IMR-90 (cell line): ENCODE results near the gene NF1. TPM values are rescaled to one million over a fixed set of nuclear protein-coding genes. Genes with fewer than 3 reads are reported as not detected.

ENCODE experiments used
- ATAC-seq: fragments of 200-7000 bp; cut with Tn5 transposase; 2 replicates; pipeline ENCODE4 v1.9.1; 2020; ENCODE audit warnings: low read depth, mild to moderate bottlenecking, moderate library complexity
- BruUV-seq: library from RNA; stranded (reverse); fragments of 400-500 nt; replicated peaks from 2 replicates; lab custom pipeline; 2021; lab: Mats Ljungman, UMichigan
- CTCF ChIA-PET: fragments of 300-600 bp; formaldehyde crosslinking; extraction: SDS; loops from one replicate; lab custom pipeline; 2021; ENCODE audit warnings: antibody characterized with exemption; lab: Yijun Ruan, JAX
- POLR2A ChIA-PET: fragments of 300-600 bp; sonication (Branson Sonifier 250); formaldehyde crosslinking; loops from one replicate; lab custom pipeline; 2022; ENCODE audit warnings: antibody characterized with exemption; ENCODE audit not compliant: unreplicated experiment; lab: Charles Lee
- DNase-seq: peaks from one replicate; pipeline ENCODE4 v3.0.0; 2013
- H2AFZ ChIP-seq: replicated peaks from 2 replicates; pipeline ENCODE3; 2013; ENCODE audit warnings: low read length, mild to moderate bottlenecking; ENCODE audit not compliant: poor library complexity
- H2AK5ac ChIP-seq: 2 replicates; pipeline ENCODE4 v1.6.1; 2013; ENCODE audit warnings: low read depth, low read length, inconsistent platforms
- H2AK9ac ChIP-seq: replicated peaks from 2 replicates; pipeline ENCODE3; 2013; ENCODE audit warnings: mild to moderate bottlenecking, low read depth, low read length, moderate library complexity; ENCODE audit not compliant: poor library complexity
- H2BK120ac ChIP-seq: 2 replicates; pipeline ENCODE4 v1.6.1; 2013; ENCODE audit warnings: low read depth, low read length, inconsistent platforms
- H2BK15ac ChIP-seq: 3 replicates; pipeline ENCODE4 v1.6.1; 2013; ENCODE audit warnings: low read depth, low read length, inconsistent platforms
- H2BK20ac ChIP-seq: 2 replicates; pipeline ENCODE4 v1.6.1; 2013; ENCODE audit warnings: low read depth, mild to moderate bottlenecking, inconsistent platforms, low read length, moderate library complexity
- H2BK5ac ChIP-seq: 2 replicates; pipeline ENCODE4 v1.6.1; 2013; ENCODE audit warnings: mild to moderate bottlenecking, low read depth, low read length, inconsistent platforms; ENCODE audit not compliant: poor library complexity, severe bottlenecking
- H3K14ac ChIP-seq: replicated peaks from 2 replicates; pipeline ENCODE4 v1.6.1; 2013; ENCODE audit warnings: low read depth, low read length, inconsistent platforms
- H3K18ac ChIP-seq: 2 replicates; pipeline ENCODE4 v1.6.1; 2013; ENCODE audit warnings: low read depth, low read length, control low read depth
- H3K23ac ChIP-seq: 2 replicates; pipeline ENCODE4 v1.6.1; 2013; ENCODE audit warnings: low read depth, low read length, inconsistent platforms
- H3K27ac ChIP-seq: 2 replicates; pipeline ENCODE4 v1.5.1; 2013; ENCODE audit warnings: mild to moderate bottlenecking, control low read depth, low read length; ENCODE audit not compliant: insufficient read depth
- H3K27me3 ChIP-seq: 2 replicates; pipeline ENCODE4 v1.6.1; 2013; ENCODE audit warnings: low read length; ENCODE audit not compliant: control insufficient read depth, insufficient read depth
- H3K36me3 ChIP-seq: 2 replicates; pipeline ENCODE4 v1.6.1; 2013; ENCODE audit warnings: low read length, mixed read lengths; ENCODE audit not compliant: control insufficient read depth, insufficient read depth
- H3K4ac ChIP-seq: 2 replicates; pipeline ENCODE4 v1.6.1; 2013; ENCODE audit warnings: low read depth, low read length, inconsistent platforms
- H3K4me1 ChIP-seq: 2 replicates; pipeline ENCODE4 v1.6.1; 2013; ENCODE audit warnings: low read length, mixed read lengths; ENCODE audit not compliant: control insufficient read depth, insufficient read depth
- H3K4me2 ChIP-seq: 2 replicates; pipeline ENCODE4 v1.6.1; 2013; ENCODE audit warnings: low read depth, mild to moderate bottlenecking, control low read depth, low read length, moderate library complexity
- H3K4me3 ChIP-seq: 2 replicates; pipeline ENCODE4 v1.5.1; 2013; ENCODE audit warnings: low read depth, mild to moderate bottlenecking, control low read depth, low read length, moderate library complexity; ENCODE audit not compliant: insufficient read depth
- H3K56ac ChIP-seq: 2 replicates; pipeline ENCODE4 v1.6.1; 2013; ENCODE audit warnings: low read length, inconsistent platforms; ENCODE audit not compliant: insufficient read depth; ENCODE audit errors: extremely low read depth
- H3K79me1 ChIP-seq, 2 experiments: 2 replicates each; pipeline ENCODE4 v1.6.1; 2013; ENCODE audit warnings: low read length in 2 of 2, inconsistent platforms in 1 of 2, low read depth in 1 of 2
- H3K9ac ChIP-seq: 2 replicates; pipeline ENCODE4 v1.6.1; 2013; ENCODE audit warnings: low read depth, low read length, control low read depth
- H3K9me1 ChIP-seq: 2 replicates; pipeline ENCODE4 v1.6.1; 2013; ENCODE audit warnings: low read length, inconsistent platforms; ENCODE audit not compliant: insufficient read depth
- H3K9me3 ChIP-seq: 2 replicates; pipeline ENCODE4 v1.6.1; 2013; ENCODE audit warnings: low read length; ENCODE audit not compliant: control insufficient read depth, insufficient read depth
- H4K20me1 ChIP-seq: 2 replicates; pipeline ENCODE4 v1.6.1; 2013; ENCODE audit warnings: low read length, inconsistent platforms; ENCODE audit not compliant: insufficient read depth
- H4K5ac ChIP-seq: 2 replicates; pipeline ENCODE4 v1.6.1; 2013; ENCODE audit warnings: mild to moderate bottlenecking, low read depth, low read length, control low read depth
- H4K8ac ChIP-seq, 2 experiments: 2 replicates each; pipeline ENCODE4 v1.6.1; 2013; ENCODE audit warnings: low read depth in 2 of 2, low read length in 2 of 2, control low read depth in 1 of 2, inconsistent platforms in 1 of 2
- H4K91ac ChIP-seq: 2 replicates; pipeline ENCODE4 v1.6.1; 2013; ENCODE audit warnings: low read depth, low read length, inconsistent platforms; ENCODE audit not compliant: insufficient read depth
- RAD21 ChIP-seq: IDR thresholded peaks from 2 replicates; pipeline ENCODE4 v1.6.1; 2012; ENCODE audit warnings: low read length, improper control_type of control experiment
- RFX5 ChIP-seq: IDR thresholded peaks from 2 replicates; pipeline ENCODE4 v1.8.0; 2012; ENCODE audit warnings: low read depth, mild to moderate bottlenecking, low read length, moderate library complexity
- dilution Hi-C: fragments of 300-500 bp; cut with HindIII; formaldehyde crosslinking; loops from one replicate; pipeline ENCODE4 v1.14.3; 2018; ENCODE audit warnings: low sequenced_read_pairs; ENCODE audit not compliant: unreplicated experiment
- in situ Hi-C: fragments of 300-500 bp; cut with MboI; formaldehyde crosslinking; loops from 3 replicates; pipeline ENCODE4 v1.14.3; 2019; ENCODE audit warnings: low sequenced_read_pairs, inconsistent platforms, mixed read lengths
- intact Hi-C: fragments of 100-400 bp; cut with micrococcal nuclease; formaldehyde crosslinking; loops from 2 replicates; pipeline ENCODE4 v1.10.0; 2022
- polyA plus RNA-seq, 3 experiments: library from polyadenylated mRNA; depleted of rRNA; stranded (reverse); fragments of >200 nt; gene quantifications; 2 replicates each; pipeline ENCODE4 v1.2.3, GENCODE V29; 2012; ENCODE audit warnings: low replicate concordance in 1 of 3
- total RNA-seq: library from RNA; depleted of rRNA; stranded (reverse); fragments of >200 nt; gene quantifications from 2 replicates; pipeline ENCODE4 v1.2.3, GENCODE V29; 2012

NF1 gene
- total and polyA plus RNA-seq, 2 of the 4 experiments (the other 2 are of a cell fraction), result 17.9 to 48.6 TPM

DNA sequence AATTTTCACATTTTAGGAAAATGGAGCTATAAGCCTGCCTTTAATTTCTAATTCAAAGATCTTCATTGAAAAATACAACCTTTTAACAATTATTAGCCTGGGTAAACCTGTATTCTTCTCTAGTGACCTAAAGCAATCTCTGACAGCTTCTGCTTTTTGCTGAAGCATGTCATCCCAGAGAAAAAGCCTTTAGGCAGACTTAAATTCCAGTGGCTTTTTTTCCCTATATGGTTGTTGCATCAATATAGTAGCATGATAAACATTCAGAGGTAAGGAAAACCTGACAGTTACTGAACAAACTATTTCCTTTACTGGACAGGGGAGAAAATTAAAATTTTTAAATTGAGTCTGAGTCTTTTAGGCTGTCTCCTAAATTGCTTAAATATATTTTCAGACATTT is 234.4 kb downstream of the NF1 start:
- in situ Hi-C loops, result no loop called here

More for the DNA sequence above, 234.4 kb downstream of the NF1 start:
- no peak overlapping the region for H3K23ac ChIP-seq
- no peaks in the 10 kb centered on the region for H3K9me3 ChIP-seq
- H3K18ac ChIP-seq, result no peak overlapping the region
- no peak overlapping the region; the same call in 1 of the 2 replicates for H2BK20ac ChIP-seq
- no peak overlapping the region for H3K14ac ChIP-seq
- H3K56ac ChIP-seq, result no peak overlapping the region
- intact Hi-C loops (no loop called here), dilution Hi-C loops (no loop called here)
- TF ChIP-seq RFX5 (no peak), RAD21 (no peak)
- H2AFZ ChIP-seq, result no peak overlapping the region
- H3K27me3 ChIP-seq, result no peaks in the 10 kb centered on the region
- no peak overlapping the region for H3K27ac ChIP-seq
- H3K9me1 ChIP-seq, result peaks cover 7% of the 10 kb centered on the region
- H2BK5ac ChIP-seq, result no peak overlapping the region
- no peak overlapping the region for H2AK5ac ChIP-seq
- no peak overlapping the region for H3K9ac ChIP-seq
- H2AK9ac ChIP-seq, result no peak overlapping the region
- H4K8ac ChIP-seq, result no peak overlapping the region
- ATAC-seq (peak; percentile 8; the same call in 1 of the 2 replicates), DNase-seq (peak; percentile 22)
- H3K4me2 ChIP-seq, result no peak overlapping the region
- H3K79me1 ChIP-seq, result peaks cover 0 to 16% of the 10 kb centered on the region in 2 experiments; a peak in 2 of 4 replicates
- H3K4me1 ChIP-seq, result peaks cover 6% of the 10 kb centered on the region; the same call in 1 of the 2 replicates
- no peak overlapping the region for H2BK120ac ChIP-seq
- H3K36me3 ChIP-seq, result peaks cover 14% of the 10 kb centered on the region
- ChIA-PET CTCF (interaction anchor here (0.8 kb wide), 1 partner anchor 63 kb away, joined by 3 read pairs; no protein-coding TSS in a partner anchor), POLR2A (no interaction called here)
- no peaks in the 10 kb centered on the region; the same call in 1 of the 2 replicates for H4K20me1 ChIP-seq
- H4K91ac ChIP-seq, result no peak overlapping the region
- H2BK15ac ChIP-seq, result no peak overlapping the region
- H3K4me3 ChIP-seq, result no peak overlapping the region
- H3K4ac ChIP-seq, result no peak overlapping the region
- no peak overlapping the region for H4K5ac ChIP-seq
- BruUV-seq, result no TSS peak
